Cerebellar nuclear complex (tissue), 1 donor: ENCODE data around the gene RELCH.

Source experiments
- DNase-seq, 2 experiments: peaks; one replicate each; lab custom pipeline; 2025; lab: John Stamatoyannopoulos, UW

Gene RELCH

DNA sequence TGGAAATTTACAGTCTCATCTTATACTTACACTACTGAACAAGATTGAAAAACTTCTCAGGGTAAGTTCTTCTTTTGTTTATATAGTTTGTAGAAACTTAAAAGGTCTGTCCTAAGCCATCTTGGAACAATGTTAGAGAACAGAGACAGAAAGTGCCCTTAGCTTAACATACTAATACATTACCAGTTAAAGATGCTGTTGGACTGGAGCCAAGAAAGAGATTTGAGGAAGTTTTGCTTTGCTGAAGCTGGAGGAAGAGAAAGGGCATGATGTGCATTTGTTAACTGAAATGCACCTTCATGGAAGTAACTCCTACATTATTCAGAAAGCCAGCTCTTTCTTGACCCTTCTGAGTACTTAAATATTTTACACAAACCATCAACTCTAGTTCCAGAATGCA lies 71.6 kb downstream of the RELCH start:
- no peak for DNase-seq

- no peak for DNase-seq
Observed at GRCh38 chr18:62262061-62262460, 75.0 kb downstream of the RELCH start.

- DNase-seq, result no peak
Observed at GRCh38 chr18:62264984-62265383, 77.9 kb downstream of the RELCH start.

DNA sequence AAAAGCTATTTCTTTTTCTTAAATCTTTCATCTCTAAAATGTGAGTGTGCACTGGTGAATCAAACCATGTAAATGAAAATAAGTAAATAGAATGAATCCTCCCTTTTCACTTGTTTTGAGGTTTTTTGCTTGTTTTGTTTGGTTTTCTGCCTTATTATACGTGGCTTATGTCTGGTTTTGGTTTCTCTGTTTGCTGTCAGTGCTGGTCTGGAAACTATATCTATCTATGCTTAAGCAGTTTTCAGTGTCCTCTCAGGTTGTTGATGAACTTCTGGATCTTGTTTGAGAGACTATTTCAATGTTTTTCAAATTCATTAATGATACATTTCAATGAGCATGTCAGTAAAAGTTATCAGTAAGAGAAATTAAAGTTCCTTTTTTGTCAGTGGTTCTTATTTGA lies 90.0 kb downstream of the RELCH start:
- DNase-seq, result no peak

DNA sequence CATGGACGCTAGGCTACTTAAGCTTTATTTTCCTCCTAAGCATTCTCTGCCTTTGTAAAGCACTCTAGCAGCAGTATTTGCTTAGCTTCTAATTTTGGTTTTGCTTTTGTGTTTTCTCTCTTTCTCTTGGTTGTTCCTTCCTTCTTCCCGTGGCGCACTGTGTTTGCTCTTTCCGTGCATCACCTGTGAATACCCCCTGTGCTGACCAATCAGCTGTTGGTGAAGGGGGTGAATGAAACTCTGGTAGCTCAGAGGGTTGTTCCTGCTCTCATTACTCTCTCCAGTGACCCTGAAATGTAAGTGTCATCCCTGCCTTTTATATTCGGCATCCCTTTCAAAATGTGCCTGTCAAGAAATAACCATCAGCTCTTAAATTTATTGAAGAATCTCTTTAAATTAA lies 92.5 kb downstream of the RELCH start:
- DNase-seq, result no peak

- DNase-seq, result no peak
Observed at GRCh38 chr18:62280058-62280457, 93.0 kb downstream of the RELCH start.

DNA sequence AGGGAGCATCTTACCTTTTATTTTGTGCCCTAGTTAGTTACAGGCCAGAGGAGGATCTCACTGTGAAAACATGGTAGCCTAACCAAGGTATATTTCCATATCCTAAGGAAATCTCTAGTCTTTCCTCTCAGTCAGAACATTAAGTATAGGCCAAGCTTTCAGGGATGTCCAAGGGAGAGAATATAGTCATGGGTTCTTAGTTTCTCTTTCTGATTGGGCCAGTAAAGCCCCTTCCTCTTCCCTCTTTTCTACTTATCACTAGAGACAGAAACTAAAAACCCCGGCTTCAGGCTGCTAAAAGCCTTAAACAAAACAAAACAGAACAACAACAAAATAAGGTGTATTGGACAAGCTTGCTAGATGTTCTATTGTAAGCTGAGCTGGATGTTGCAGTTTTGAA lies 93.7 kb downstream of the RELCH start:
- no peak for DNase-seq

DNA sequence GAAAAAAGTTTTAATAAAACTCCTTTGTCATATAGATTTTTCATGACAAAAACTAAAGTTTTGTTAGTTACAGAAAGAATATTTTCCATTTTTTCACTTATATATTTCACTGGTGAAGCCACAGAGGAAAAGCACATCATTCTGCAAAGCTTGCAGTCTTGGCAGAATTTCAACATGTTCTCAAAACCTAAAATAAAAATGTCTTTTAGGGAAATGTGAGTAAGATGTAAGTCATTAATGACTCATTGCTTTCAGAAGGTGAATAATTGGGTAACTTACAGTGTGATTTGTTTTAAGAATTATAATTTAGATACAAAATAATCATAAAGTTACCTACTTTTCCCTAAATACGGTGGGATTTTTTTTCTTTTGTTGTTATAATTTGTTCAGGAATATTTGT lies 94.6 kb downstream of the RELCH start:
- DNase-seq, result no peak

- DNase-seq, result no peak
Observed at GRCh38 chr18:62282188-62282629, 95.2 kb downstream of the RELCH start.

DNA sequence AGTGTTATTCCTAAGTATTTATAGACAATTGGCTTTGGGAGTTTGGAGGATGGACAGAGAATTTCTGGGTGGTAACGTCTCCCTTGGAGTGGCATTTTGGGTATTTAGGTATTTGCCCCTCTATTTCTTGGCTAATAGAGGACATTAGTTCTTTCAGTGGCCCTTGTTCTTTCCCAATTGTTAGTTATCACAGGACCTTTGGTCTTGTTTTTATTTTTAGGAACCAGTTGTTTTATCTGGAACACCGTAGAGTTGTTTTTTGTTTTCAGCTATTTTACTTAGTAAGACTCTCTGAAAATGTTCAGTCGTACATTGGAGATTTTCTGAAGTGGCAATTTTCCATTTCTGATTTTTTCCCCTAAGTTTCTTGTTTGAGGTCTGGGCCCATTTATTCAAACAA lies 97.6 kb downstream of the RELCH start:
- no peak for DNase-seq

- no peak for DNase-seq
Observed at GRCh38 chr18:62285281-62285680, 98.2 kb downstream of the RELCH start.

- DNase-seq, result no peak
Observed at GRCh38 chr18:62287781-62288664, 101.0 kb downstream of the RELCH start.

GRCh38 chr18:62288665-62289008 lies 101.6 kb downstream of the RELCH start:
- no peak for DNase-seq

DNA sequence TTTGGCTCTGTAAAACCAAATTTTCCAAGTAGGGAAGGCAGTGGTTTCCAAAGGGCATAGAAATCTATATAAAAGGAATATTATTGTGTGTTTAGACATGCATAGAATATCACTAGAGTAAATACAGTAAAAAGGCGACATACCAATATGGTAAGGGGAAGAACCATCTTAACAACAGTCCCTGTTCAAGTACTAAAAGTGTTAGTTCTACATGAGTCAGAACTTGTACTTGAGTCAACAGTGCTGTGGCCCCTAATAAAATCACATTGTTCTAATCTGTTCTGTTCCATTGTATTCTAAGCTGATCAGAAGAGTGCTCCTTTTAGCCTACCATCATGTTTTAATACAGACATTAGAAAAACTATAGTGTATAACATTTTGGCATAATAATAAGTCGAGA lies 102.0 kb downstream of the RELCH start:
- DNase-seq, result no peak

- no peak for DNase-seq
Observed at GRCh38 chr18:62294073-62294472, 107.0 kb downstream of the RELCH start.

GRCh38 chr18:62300359-62300963 lies 113.4 kb downstream of the RELCH start:
- no peak for DNase-seq

DNA sequence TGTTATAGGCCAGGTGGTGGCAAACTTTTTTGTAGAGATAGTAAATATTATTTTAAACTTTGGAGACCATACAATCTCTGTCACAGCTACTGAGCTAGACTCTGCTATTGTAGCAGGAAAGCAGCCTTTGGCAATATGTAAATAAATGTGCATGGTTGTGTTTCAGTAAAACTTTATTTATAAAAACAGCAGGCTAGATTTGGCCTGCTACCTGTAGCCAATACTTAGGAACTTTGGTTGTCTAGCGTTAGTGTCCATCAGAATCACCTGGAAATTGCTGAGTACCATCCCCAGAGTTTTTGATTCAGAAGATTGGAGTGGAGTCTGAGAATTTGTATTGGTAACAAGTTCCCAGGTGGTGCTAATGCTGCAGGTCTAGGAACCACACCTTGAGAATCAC lies 114.3 kb downstream of the RELCH start:
- no peak for DNase-seq

DNA sequence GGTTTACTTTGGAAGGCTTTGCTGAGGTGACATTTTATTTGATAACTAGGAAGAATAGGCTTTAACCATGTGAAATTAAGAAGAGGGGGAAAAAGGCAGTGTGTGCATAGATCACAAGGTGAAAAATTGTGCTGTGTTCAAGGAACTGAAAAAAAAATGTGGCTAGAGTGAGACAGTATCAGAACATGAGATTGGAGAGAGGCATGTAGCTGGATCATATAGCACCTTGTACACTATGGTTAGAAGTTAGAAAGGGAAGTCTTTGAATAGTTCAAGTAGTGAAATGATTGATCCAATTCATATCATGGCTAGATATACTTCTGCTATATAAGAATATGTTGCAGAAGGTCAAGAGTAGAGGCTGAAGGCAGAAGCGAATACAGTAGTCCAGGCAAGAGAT lies 125.8 kb downstream of the RELCH start:
- DNase-seq, result no peak

- no peak for DNase-seq
Observed at GRCh38 chr18:62318228-62319180, 131.4 kb downstream of the RELCH start.

- no peak for DNase-seq
Observed at GRCh38 chr18:62321201-62321600, 134.1 kb downstream of the RELCH start.

GRCh38 chr18:62323483-62324180 lies 136.6 kb downstream of the RELCH start:
- no peak for DNase-seq
